HFF-Myc (cell line): ENCODE measurements around the gene TMEM61.

Experiments
- DNase-seq: peaks from one replicate; pipeline ENCODE4 v3.0.0-alpha.2; 2011; ENCODE audit warnings: low read depth; ENCODE audit errors: extremely low read depth
- H3K4me3 ChIP-seq: replicated peaks from 2 replicates; pipeline ENCODE4 v1.5.1; 2011; ENCODE audit warnings: low read depth, mild to moderate bottlenecking, control low read depth, low read length
- CTCF ChIP-seq: IDR thresholded peaks from 2 replicates; pipeline ENCODE4 v1.5.1; 2012; ENCODE audit warnings: mild to moderate bottlenecking, low read depth, low read length, control low read depth; ENCODE audit errors: missing control alignments

TMEM61 gene

GRCh38 chr1:55037733-55038551, 57.5 kb downstream of the TMEM61 start:
- TF ChIP-seq CTCF = no peak
- DNase-seq = no peak
- no peak overlapping the region for H3K4me3 ChIP-seq

GRCh38 chr1:55038552-55038838, 58.1 kb downstream of the TMEM61 start:
- TF ChIP-seq CTCF = no peak
- no peak for DNase-seq
- no peak overlapping the region for H3K4me3 ChIP-seq

GRCh38 chr1:55038974-55039341, 58.5 kb downstream of the TMEM61 start:
- no peak for DNase-seq
- TF ChIP-seq CTCF = no peak
- H3K4me3 ChIP-seq = peak overlapping the region; percentile 55

- no peak for TF ChIP-seq CTCF
- DNase-seq = no peak
- H3K4me3 ChIP-seq = peak within 1 kb of the TSS; percentile 55
These were observed 59.1 kb downstream of the TMEM61 start, which contains the start of gene PCSK9 for GRCh38 chr1:55039342-55040082. Gene PCSK9 (plus strand): TSS chr1:55039548. CDS start chr1:55039838, 290 bp downstream.

- H3K4me3 ChIP-seq = peak overlapping the region; percentile 55
- TF ChIP-seq CTCF = no peak
- no peak for DNase-seq
These were observed 59.9 kb downstream of the TMEM61 start for GRCh38 chr1:55040083-55040932.

- no peak for TF ChIP-seq CTCF
- DNase-seq = no peak
- H3K4me3 ChIP-seq = peak overlapping the region; percentile 55
These were observed 60.6 kb downstream of the TMEM61 start for GRCh38 chr1:55040933-55041494.
